SJCRH30 (cell line): ENCODE results near the gene GPD1L. TPM values are rescaled to one million over a fixed set of nuclear protein-coding genes. Genes with fewer than 3 reads are reported as not detected.

Experiments
- DNase-seq, 2 experiments: peaks; one replicate each; pipeline ENCODE4 v3.0.0-alpha.2; 2015 to 2020
- H3K27ac ChIP-seq: fragments of 250-450 bp; sonication (Bioruptor Pico); 2 replicates; pipeline ENCODE4 v1.5.1; 2020; ENCODE audit warnings: mild to moderate bottlenecking, moderate library complexity
- H3K27me3 ChIP-seq: fragments of 250-450 bp; sonication (Bioruptor Pico); 2 replicates; pipeline ENCODE4 v1.5.1; 2020; ENCODE audit warnings: mild to moderate bottlenecking, moderate library complexity
- H3K36me3 ChIP-seq: fragments of 250-450 bp; sonication (Bioruptor Pico); 2 replicates; pipeline ENCODE4 v1.5.1; 2020; ENCODE audit warnings: mild to moderate bottlenecking, moderate library complexity
- H3K4me1 ChIP-seq: fragments of 250-450 bp; sonication (Bioruptor Pico); 2 replicates; pipeline ENCODE4 v1.5.1; 2020; ENCODE audit warnings: mild to moderate bottlenecking, moderate library complexity
- H3K4me3 ChIP-seq: fragments of 250-450 bp; sonication (Bioruptor Pico); 2 replicates; pipeline ENCODE4 v1.5.1; 2020; ENCODE audit warnings: mild to moderate bottlenecking, moderate library complexity
- H3K9me3 ChIP-seq: fragments of 250-450 bp; sonication (Bioruptor Pico); replicated peaks from 2 replicates; pipeline ENCODE4 v1.5.1; 2020; ENCODE audit warnings: mild to moderate bottlenecking, moderate library complexity
- total RNA-seq: library from RNA; depleted of rRNA; stranded (reverse); fragments of >200 nt; shearing (Covaris generic); gene quantifications from 2 replicates; pipeline ENCODE4 v1.2.3, GENCODE V29; 2014

GPD1L gene
- total RNA-seq, 1 experiment from 2014 or later: 4.8 TPM

DNA sequence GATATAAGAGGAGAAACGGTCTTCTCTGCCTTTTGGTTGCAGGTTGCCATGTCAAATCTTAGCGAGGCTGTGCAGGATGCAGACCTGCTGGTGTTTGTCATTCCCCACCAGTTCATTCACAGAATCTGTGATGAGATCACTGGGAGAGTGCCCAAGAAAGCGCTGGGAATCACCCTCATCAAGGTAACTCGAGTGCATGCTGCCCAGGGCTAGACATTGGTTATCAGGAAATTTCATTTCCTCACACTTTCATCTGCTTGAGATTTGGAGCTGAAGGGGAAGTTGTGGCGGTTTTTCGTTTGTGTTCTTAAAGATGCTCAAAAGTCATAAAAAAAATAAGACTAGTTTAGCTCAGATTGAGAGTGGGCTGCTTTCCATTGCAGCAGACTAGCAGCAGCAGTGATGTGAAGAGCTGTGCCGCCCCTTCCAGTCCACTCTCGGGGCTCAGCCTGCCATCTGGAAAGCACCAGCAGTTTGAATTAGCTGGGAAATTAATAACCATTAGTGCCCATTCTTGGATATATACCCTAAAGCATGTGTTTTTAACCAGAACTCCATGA is 32.2 kb downstream of the GPD1L start:
- H3K9me3 ChIP-seq: no peaks in the 10 kb centered on the region
- H3K36me3 ChIP-seq: no peaks in the 10 kb centered on the region
- no peak for DNase-seq
- H3K4me3 ChIP-seq: no peak overlapping the region
- no peaks in the 10 kb centered on the region for H3K4me1 ChIP-seq
- no peaks in the 10 kb centered on the region for H3K27me3 ChIP-seq
- no peak overlapping the region for H3K27ac ChIP-seq

DNA sequence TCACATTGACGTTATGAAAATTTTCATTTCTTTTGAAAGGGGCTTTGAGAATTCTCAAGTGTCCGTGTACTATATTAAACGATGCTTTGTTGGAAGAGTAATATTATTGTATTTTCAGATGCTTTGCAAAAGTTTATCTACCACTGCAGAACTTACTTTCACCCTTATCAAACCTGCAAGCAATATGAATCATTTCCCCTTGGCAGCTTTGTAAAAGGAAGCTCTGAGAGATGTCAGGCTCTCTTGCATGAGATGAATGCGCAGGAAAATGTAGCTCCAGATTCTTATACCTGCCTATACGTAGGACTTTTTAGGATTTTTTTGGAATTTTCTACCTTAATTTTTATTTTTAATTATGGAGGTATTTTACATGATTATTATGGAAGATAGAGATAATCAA is 34.5 kb downstream of the GPD1L start:
- H3K4me3 ChIP-seq: no peak overlapping the region
- H3K36me3 ChIP-seq: no peaks in the 10 kb centered on the region
- no peak for DNase-seq
- no peaks in the 10 kb centered on the region for H3K9me3 ChIP-seq
- H3K4me1 ChIP-seq: no peaks in the 10 kb centered on the region
- H3K27ac ChIP-seq: no peak overlapping the region
- no peaks in the 10 kb centered on the region for H3K27me3 ChIP-seq

DNA sequence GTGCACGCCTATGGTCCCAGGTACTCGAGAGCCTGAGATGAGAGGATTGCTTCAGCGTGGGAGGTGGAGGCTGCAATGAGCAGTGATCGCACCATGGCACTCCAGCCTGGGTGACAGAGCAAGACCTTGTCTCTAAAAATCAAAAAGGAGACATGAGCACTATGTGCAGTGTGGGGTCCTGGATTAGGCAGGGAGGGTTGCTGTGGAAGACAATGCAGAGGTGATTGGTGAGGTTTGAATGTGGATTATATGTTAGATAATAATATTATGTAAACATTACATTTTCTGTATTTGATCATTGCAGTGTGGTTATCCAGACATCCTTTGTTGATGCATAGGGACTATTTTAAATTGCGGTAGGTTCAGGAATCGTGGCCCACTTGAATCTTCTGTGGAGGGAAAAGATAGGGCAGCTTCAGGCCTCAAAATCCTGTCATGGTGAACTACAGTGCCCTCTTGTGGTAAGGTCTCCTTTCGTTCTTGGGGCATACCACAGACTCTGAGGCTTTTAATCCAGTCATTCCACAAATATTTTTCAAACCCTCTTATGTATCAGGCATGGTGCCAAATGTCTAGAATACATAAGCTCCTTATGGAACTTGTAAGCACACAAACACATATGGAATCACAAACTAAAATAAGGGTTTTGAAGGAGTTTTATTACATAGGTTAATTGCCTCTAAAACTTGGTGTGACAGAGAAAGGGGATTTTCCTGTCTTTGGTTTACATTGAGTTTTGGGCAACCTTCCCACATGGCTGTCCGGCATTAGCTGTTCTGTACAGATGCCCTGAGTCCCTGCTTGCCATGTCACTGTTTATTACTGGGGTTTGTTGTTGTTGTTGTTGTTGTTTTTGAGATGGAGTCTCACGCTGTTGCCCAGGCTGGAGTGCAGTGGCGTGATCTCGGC is 37.7 kb downstream of the GPD1L start:
- H3K27ac ChIP-seq: no peak overlapping the region
- H3K9me3 ChIP-seq: no peaks in the 10 kb centered on the region
- no peaks in the 10 kb centered on the region for H3K4me1 ChIP-seq
- no peaks in the 10 kb centered on the region for H3K36me3 ChIP-seq
- no peak overlapping the region for H3K4me3 ChIP-seq
- DNase-seq: peak; percentile 61 to 82
- no peaks in the 10 kb centered on the region for H3K27me3 ChIP-seq

DNA sequence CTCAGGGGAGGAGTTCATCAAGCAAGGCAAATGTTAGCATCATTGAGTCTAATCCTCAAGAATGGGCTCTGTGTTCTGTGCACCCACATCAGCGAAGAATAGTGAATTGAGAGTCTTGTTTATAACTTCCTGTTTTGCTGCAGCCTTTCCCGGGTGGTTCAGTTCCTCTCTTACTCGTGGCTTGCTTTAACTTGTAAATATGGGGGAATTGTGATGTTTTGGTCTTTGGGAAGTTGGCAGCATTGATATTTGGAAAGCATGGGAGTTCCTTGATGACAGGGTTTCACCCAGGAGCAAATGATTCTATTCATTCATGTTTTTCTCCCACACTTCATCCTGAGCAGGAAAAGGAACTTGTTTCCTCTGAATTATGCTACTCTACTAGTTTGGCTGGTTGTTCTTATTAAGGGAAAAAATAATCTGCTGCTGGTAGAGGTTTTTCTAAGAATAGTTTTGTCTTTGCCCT is 40.4 kb downstream of the GPD1L start:
- Histone ChIP-seq H3K9me3 (no peaks in the 10 kb centered on the region), H3K27me3 (no peaks in the 10 kb centered on the region), H3K4me1 (no peaks in the 10 kb centered on the region), H3K4me3 (no peak overlapping the region), H3K27ac (no peak overlapping the region), H3K36me3 (no peaks in the 10 kb centered on the region)
- no peak for DNase-seq

DNA sequence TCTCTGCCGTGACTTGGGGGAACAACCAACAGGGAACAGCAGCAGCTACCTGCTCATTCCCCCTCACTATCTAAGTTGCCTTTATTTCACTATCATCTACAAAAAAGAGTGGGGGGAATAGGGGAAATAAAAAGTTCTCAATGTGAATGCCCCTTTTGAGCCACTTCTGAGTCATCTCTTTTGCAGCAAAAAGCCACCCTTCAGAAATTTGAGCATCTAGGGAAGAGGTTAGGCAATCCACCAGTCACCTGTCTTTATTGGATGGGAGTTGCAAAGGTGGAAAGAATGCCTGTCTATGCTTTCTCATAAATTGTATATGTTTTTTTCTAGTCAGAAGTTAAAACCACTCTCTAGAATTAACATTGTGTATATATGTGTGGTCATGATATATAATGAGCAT is 41.1 kb downstream of the GPD1L start:
- no peaks in the 10 kb centered on the region for H3K9me3 ChIP-seq
- no peak overlapping the region for H3K4me3 ChIP-seq
- no peaks in the 10 kb centered on the region for H3K4me1 ChIP-seq
- H3K27me3 ChIP-seq: no peaks in the 10 kb centered on the region
- H3K27ac ChIP-seq: no peak overlapping the region
- no peak for DNase-seq
- H3K36me3 ChIP-seq: no peaks in the 10 kb centered on the region

DNA sequence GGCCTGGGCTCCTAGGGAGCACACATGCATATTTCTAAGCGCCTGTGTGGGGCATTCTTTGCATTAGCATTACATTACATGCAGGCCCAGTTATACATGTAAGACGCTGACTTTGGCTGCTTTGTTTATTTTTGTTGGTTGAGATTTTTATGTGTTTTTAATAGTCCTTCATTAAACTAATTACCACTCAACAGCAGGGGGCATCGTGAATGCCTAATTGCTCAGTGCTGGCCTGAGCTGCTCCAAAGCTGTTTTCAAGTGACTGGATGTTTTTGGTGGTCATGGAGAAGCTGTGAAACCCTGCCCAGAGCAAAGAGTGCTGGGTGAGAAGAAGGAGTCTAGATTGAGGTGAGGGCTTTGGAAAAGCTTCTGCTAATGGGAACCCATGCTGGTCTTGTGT is 41.5 kb downstream of the GPD1L start:
- no peak overlapping the region for H3K27ac ChIP-seq
- H3K4me3 ChIP-seq: no peak overlapping the region
- H3K9me3 ChIP-seq: no peaks in the 10 kb centered on the region
- no peak for DNase-seq
- H3K27me3 ChIP-seq: no peaks in the 10 kb centered on the region
- no peaks in the 10 kb centered on the region for H3K4me1 ChIP-seq
- H3K36me3 ChIP-seq: no peaks in the 10 kb centered on the region

DNA sequence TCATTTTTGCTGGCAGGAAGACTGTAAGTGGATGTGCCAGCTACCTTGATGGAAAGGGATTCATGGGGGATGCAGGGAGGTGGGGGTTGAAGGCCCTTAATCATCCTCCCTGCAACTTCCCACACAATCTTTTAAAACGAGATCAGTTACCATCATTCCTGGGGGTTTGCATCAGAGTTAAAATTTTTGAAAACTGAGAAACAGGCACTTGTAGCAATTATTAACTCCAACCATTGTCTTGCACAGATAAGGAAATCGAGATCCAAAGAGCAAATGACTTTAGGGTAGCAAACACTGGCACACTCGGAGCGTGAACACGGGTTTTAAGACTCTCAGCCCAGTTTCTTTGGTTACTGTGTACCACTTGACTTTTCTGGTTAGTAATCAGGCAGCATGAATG is 41.9 kb downstream of the GPD1L start:
- Histone ChIP-seq H3K9me3 (no peaks in the 10 kb centered on the region), H3K4me1 (no peaks in the 10 kb centered on the region), H3K27ac (no peak overlapping the region), H3K36me3 (no peaks in the 10 kb centered on the region), H3K27me3 (no peaks in the 10 kb centered on the region), H3K4me3 (no peak overlapping the region)
- no peak for DNase-seq

DNA sequence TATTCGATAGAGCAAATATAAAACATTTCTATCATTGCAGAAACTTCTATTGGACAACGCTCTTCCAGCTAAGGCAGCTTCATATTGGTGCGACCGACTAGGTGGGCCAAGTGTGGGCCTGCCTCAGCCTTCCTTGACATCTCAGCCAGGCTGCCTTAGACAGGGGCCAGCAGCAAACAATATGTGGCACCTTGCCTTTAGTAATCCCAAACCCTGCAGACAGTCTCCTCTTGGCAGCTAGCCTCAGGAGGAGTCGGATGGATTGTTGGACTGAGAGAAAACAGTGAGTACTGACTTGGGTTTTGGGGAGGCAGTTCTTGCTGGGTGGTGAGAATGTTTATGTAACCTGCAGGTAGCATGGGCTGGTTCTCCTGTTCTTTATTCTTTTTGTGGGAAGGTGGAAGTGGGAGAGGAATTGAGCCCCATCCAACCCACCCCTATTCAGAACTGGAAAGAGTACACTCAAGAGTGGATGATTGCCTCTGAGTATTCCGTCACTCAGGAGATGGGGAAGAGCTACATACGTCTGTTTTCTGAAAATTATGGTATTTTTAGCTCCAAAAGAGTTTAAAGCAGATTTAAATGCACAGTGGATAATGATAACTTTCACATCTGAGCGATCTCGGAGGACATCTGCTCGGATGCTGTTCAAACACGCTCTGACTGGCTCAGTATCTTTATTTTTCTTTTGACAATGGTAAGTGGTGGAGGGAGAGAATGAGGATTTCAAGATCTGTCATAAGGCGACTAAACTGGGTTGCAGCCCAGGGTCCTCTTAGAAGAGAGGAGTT is 47.2 kb downstream of the GPD1L start:
- Histone ChIP-seq H3K4me3 (no peak overlapping the region), H3K4me1 (no peaks in the 10 kb centered on the region), H3K9me3 (no peaks in the 10 kb centered on the region), H3K27me3 (no peaks in the 10 kb centered on the region), H3K36me3 (no peaks in the 10 kb centered on the region), H3K27ac (no peak overlapping the region)
- no peak for DNase-seq

DNA sequence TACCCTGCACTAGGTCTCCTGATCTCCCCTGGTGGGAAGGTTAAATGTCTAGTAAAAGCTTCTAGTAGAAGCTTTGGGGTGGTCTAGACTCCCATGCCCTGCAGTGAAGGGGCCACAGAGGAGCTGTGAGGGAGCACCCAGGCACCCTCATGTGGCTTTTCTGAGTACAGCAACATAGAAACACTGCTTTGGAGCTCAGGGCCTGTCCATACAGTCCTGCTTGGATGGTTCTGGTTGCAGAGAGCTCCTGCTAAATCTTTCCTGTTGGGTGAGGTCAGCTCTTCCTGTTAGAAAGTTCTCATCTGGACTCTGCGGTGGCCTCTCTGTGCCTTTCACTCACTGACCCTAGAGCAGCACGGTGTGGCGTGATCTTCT is 47.8 kb downstream of the GPD1L start:
- H3K27ac ChIP-seq: no peak overlapping the region
- no peaks in the 10 kb centered on the region for H3K27me3 ChIP-seq
- no peaks in the 10 kb centered on the region for H3K4me1 ChIP-seq
- no peak for DNase-seq
- no peak overlapping the region for H3K4me3 ChIP-seq
- no peaks in the 10 kb centered on the region for H3K36me3 ChIP-seq
- no peaks in the 10 kb centered on the region for H3K9me3 ChIP-seq

DNA sequence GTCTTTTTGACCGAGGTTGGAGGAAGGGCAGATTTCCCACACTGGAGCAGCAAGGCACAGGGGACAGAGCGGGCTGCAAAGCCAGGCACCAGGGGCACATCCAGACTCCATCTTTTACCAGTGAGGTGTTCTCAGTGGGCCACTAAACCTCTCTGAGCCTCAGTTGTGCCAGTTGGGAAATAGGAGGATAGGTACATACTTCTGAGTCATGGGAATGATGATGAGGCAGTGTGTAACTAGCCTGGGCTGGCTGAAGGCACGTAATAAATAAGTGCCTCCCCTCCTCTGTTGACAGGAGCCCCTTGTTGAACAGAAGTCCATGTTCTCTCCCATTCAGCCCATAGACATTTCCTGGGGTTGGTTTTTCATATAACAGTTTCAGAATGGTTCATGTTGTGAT is 48.7 kb downstream of the GPD1L start:
- H3K36me3 ChIP-seq: no peaks in the 10 kb centered on the region

DNA sequence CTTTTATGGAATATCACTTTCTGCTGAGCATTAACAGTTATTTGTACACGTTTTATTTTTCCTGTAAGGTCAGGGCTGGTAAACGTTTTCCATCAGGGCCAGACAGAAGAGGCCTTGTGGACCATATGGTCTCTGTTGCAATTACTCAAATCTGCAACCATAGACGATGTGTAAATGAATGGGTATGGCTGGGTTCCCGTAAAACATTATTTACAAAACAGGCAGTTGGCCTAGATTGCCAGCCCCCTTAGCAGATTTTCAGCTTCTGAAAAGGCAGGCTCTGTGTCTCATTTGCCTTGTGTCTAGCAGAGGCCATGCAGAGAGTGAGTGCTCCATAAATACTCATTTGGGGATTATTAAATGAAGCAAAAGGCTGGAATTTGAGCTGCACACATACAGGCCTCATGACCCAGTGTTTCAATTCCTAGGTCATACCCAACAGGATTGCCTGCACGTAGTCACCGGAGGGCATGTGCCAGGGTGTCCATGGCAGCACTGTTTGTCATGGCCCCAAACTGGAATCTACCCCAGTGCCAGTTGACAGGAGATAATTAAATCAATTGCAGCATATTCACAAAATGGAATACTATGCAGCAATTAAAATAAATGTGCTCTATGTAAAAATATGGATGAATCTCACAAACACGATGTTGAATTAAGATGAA is 51.3 kb downstream of the GPD1L start:
- no peaks in the 10 kb centered on the region for H3K36me3 ChIP-seq
- no peak overlapping the region for H3K4me3 ChIP-seq
- no peak for DNase-seq
- H3K27me3 ChIP-seq: no peaks in the 10 kb centered on the region
- no peaks in the 10 kb centered on the region for H3K4me1 ChIP-seq
- H3K9me3 ChIP-seq: no peaks in the 10 kb centered on the region
- no peak overlapping the region for H3K27ac ChIP-seq

More for the DNA sequence above, 48.7 kb downstream of the GPD1L start:
- Histone ChIP-seq H3K27me3 (no peaks in the 10 kb centered on the region), H3K4me3 (no peak overlapping the region), H3K4me1 (no peaks in the 10 kb centered on the region), H3K9me3 (no peaks in the 10 kb centered on the region), H3K27ac (no peak overlapping the region)
- DNase-seq: no peak

DNA sequence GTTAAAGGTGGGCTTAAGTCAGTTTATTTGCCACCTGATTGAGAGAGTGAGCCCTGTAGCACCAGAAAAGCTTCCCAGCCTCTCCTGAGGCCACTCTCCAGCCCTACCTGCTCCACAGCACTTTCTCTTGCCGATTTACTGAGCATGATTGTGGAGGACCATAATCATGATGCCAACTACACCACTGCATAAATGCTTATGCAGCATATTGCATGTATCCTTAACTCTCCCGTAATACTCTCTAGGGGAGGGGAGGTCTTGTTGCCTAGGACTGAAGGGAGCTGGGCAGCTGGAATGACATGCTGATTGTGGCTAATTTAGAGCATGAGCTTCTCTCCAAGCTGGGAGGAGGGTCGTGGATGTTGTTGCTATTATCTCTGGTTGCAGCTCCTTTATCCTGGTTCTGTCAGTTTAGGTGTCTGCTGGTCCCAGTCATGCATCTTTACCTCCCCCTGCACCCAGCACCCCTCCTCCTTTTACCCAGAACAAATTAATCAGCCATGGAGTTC is 54.3 kb downstream of the GPD1L start:
- H3K27me3 ChIP-seq: no peaks in the 10 kb centered on the region
- H3K4me1 ChIP-seq: no peaks in the 10 kb centered on the region
- H3K27ac ChIP-seq: no peak overlapping the region
- no peak overlapping the region for H3K4me3 ChIP-seq
- H3K9me3 ChIP-seq: no peaks in the 10 kb centered on the region
- no peak for DNase-seq
- H3K36me3 ChIP-seq: no peaks in the 10 kb centered on the region

DNA sequence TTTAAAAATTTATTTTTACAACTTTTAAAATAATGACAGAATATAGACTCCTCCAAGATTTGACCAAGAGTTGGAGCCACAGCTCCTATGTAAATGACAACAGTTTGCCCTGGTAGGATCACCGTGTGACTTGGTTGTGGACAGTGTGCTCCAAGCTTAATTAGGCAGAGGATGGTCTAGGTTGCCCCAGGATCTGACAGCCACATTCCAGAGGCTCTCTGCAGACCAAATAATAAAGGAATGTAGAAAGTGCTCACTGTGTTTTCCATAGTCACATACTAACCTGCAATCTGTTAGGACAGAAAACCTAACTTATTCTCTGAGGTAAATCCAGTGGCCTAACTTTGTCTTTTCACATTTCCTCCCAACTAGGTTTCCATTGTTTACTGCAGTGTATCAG is 59.0 kb downstream of the GPD1L start:
- Histone ChIP-seq H3K9me3 (no peaks in the 10 kb centered on the region), H3K4me3 (no peak overlapping the region), H3K36me3 (no peaks in the 10 kb centered on the region), H3K4me1 (no peaks in the 10 kb centered on the region), H3K27ac (no peak overlapping the region), H3K27me3 (no peaks in the 10 kb centered on the region)
- no peak for DNase-seq

DNA sequence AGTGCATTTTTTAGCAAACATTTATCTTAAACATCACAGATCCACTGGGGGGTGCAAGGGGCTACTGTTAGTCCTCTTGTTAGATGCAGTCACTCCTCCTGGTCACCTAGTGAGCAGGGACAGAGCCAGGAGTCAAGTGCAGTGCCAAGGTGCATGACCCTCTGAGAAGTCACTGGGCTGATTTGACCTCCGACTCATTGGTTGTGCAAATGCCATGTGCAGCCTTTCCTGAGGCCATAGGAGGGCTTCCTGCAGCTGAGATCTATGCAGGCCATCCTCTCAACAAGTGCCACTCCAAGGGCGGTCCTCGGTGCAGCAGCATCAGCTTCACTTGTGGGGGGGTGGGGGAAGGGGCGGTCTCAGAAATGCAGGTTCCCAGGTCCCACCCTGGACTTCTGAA is 60.2 kb downstream of the GPD1L start:
- Histone ChIP-seq H3K4me1 (no peaks in the 10 kb centered on the region), H3K4me3 (no peak overlapping the region), H3K9me3 (no peaks in the 10 kb centered on the region), H3K27me3 (no peaks in the 10 kb centered on the region), H3K36me3 (no peaks in the 10 kb centered on the region), H3K27ac (no peak overlapping the region)
- no peak for DNase-seq

DNA sequence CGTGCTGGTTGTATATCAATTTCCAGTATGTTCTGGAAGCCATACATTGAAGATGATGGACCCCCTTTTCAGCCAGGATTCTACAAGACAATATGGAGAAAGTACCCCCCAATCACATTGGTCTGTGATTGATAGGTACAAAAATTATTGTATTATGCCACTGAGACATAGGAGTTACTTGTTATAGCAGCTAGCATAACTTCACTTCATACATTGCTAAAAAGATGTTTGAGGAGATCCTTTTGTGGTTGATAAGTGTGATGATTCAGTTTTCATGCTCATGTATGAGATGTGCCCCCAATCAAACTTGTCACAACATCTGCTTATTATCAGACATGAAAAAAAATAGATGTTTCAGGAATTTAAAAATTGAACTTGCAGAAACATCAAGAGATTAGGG is 66.0 kb downstream of the GPD1L start:
- Histone ChIP-seq H3K27ac (no peak overlapping the region), H3K4me1 (no peaks in the 10 kb centered on the region), H3K27me3 (no peaks in the 10 kb centered on the region), H3K36me3 (no peaks in the 10 kb centered on the region), H3K9me3 (no peaks in the 10 kb centered on the region), H3K4me3 (no peak overlapping the region)
- DNase-seq: no peak
